ACHN (cell line): Measurements from ENCODE around the gene PPP1R17.
A peak's percentile ranks its signal among the peaks of the same experiment; 100 is the strongest.

Source experiments
- DNase-seq: peaks from one replicate; pipeline ENCODE4 v3.0.0-alpha.2; 2015
- in situ Hi-C: cut with HindIII; loops from 2 replicates; pipeline ENCODE4 v1.10.0; 2017; ENCODE audit warnings: low sequenced_read_pairs, low pct_ligation_motif_present, low pct_unique_long_range_greater_than_20kb

PPP1R17 gene

DNA sequence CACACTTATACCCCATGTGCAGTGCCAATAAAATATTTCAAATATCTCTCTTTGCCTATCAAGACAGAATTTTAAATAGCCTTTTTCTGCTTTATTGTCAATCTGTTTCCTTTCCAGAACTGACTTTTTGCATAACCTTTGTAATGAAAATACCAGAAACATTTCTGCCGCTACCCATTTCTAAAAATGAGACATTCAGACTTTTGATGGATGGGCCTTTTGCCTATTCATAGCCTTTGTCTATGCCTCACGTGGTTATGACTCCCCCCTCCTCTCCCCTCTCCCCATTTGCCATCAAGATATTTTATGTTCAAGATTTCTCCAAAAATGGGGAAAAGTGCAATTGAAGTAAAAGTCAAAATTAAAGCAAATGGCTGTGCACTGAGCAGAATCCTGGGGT is 5.9 kb downstream of the PPP1R17 start:
- in situ Hi-C loops = no loop called here
- DNase-seq = no peak

GRCh38 chr7:31695859-31696614 is 9.0 kb downstream of the PPP1R17 start:
- DNase-seq = no peak
- in situ Hi-C loops = no loop called here

DNA sequence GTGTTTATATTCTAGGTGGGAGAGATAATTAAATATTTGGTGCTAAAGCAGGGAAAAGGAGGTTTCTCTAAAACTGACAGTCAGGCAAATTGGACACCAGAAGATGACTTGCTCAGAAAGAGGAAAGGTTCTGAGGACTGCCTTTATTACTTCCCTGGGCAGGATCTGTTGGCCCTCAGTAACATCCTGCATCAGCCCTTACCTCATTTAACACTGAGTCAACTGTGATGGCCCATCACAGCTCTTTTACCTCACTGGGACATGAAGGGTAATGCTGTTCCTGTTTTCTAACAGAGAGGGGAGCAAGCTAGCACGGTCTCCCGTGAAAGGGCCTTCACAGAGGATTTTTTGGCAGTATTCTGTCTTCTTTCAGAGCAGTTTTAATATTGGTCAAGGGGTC is 12.0 kb downstream of the PPP1R17 start:
- no peak for DNase-seq
- in situ Hi-C loops = no loop called here

GRCh38 chr7:31702354-31702753 is 15.3 kb downstream of the PPP1R17 start:
- in situ Hi-C loops = no loop called here
- DNase-seq = no peak

- no peak for DNase-seq
- in situ Hi-C loops = no loop called here
These were observed 18.4 kb downstream of the PPP1R17 start for GRCh38 chr7:31705377-31705776.

- in situ Hi-C loops = no loop called here
- no peak for DNase-seq
These were observed 20.1 kb downstream of the PPP1R17 start for GRCh38 chr7:31707089-31707488.

DNA sequence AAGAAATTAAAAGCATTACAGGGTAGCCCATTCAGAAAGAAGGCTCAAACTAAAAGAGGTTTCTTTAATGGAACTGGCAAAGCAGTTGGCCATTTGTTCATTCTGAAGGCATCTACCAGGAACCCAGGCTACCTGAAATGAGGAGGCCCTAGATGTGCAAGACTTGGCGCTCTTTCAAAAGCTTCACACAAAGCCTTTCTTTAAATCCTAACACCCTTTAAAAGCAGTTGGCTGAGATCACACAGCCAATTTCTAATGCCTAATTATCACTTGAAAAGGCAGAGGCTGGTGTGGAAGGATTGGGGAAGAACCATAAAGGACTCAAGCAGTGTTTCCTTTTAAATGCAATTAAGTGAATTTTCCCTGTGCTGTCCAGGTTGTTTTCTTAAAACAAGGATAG is 23.2 kb downstream of the PPP1R17 start:
- no peak for DNase-seq
- in situ Hi-C loops = no loop called here

GRCh38 chr7:31716355-31716754 is 29.3 kb downstream of the PPP1R17 start:
- no peak for DNase-seq
- in situ Hi-C loops = no loop called here

DNA sequence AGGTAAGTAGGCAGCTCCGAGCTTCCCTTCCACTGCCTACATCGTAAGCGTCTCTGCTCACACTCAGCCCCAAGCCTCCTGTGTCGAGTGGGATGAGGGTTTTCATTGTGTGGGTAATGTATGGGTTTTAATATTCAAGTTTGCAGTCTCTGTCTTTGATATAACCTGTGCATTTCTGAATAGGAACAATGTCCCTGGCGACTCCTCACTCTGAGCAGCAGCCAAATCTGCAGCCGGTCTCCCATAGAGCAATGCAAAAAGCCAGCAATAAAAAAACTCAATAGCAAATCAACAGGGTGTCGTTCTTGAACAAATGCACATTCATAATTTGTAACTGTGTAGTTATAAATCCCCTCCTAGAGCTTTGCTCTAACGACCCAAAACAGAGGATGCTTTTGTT is 33.4 kb downstream of the PPP1R17 start:
- in situ Hi-C loops = no loop called here
- DNase-seq = no peak

GRCh38 chr7:31724696-31725095 is 37.7 kb downstream of the PPP1R17 start:
- in situ Hi-C loops = no loop called here
- DNase-seq = no peak

GRCh38 chr7:31729195-31729804 is 42.3 kb downstream of the PPP1R17 start:
- no peak for DNase-seq
- in situ Hi-C loops = no loop called here

GRCh38 chr7:31734456-31734855 is 47.4 kb downstream of the PPP1R17 start:
- in situ Hi-C loops = no loop called here
- DNase-seq = no peak

GRCh38 chr7:31735991-31736982 is 49.3 kb downstream of the PPP1R17 start:
- DNase-seq = peak; percentile 74
- in situ Hi-C loops = no loop called here

GRCh38 chr7:31741852-31742251 is 54.8 kb downstream of the PPP1R17 start:
- in situ Hi-C loops = no loop called here
- no peak for DNase-seq

DNA sequence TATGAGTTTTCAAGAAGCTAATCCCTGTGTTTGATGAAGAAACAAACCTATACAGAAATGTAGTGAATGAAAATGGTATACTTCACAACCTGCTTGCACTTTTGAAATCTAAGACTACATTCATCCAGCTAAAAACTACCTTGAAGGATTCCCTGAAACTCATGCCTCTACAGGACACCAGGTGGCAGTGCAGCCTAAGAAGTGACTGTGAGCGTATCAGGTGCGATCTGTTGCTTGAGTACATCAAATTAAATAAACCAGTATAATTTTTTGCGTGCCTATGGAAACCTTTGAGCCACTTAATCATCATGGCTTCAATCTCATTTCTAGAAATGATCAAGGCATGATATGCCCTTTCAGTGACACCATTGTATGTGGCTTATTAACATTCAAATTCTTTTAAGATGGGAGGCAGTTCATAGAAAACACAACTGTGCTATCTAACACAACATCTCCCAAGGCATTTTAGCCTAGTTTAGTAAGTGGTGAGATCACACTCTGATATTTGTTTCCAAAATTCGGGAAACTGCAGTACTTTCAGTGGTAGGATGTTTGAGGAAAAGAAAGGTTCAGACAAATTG is 57.4 kb downstream of the PPP1R17 start:
- in situ Hi-C loops = no loop called here
- peak; percentile 81 for DNase-seq

DNA sequence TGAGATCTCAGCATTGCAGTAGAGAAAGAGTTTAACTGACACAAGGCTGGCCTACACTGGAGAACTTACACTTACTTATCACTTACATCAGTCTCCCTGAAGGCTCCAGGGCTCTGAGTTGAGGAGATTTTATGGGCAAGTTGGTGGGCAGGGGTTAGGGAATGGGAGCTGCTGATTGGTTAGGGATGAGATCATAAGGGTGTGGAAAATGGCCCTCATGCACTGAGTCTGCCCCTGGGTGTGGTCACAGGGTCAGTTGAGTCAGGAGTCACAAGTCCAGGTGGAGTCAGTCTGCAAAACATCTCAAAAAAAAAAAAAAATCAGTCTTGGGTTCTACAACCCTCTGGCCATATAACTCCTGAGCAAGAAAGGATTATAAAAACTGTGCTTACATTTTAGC is 60.5 kb downstream of the PPP1R17 start:
- DNase-seq = no peak
- in situ Hi-C loops = no loop called here

- DNase-seq = no peak
- in situ Hi-C loops = no loop called here
These were observed 61.1 kb downstream of the PPP1R17 start for GRCh38 chr7:31748084-31748483.

GRCh38 chr7:31751726-31752125 is 64.7 kb downstream of the PPP1R17 start:
- no peak for DNase-seq
- in situ Hi-C loops = no loop called here
